Posterior cingulate gyrus (tissue), 11 donors: ENCODE measurements around the gene RAB3IP.

Source experiments
- DNase-seq, 10 donors: peaks; one replicate each; pipeline versions ENCODE4 v3.0.0 to v3.0.0-alpha.2; 2020 to 2021; ENCODE audit warnings: mixed read lengths in 3 of 10
- intact Hi-C: fragments of 100-400 bp; cut with DNase I; formaldehyde crosslinking; loops from one replicate; pipeline ENCODE4 v1.15.1; 2023

The RAB3IP gene, protein sequence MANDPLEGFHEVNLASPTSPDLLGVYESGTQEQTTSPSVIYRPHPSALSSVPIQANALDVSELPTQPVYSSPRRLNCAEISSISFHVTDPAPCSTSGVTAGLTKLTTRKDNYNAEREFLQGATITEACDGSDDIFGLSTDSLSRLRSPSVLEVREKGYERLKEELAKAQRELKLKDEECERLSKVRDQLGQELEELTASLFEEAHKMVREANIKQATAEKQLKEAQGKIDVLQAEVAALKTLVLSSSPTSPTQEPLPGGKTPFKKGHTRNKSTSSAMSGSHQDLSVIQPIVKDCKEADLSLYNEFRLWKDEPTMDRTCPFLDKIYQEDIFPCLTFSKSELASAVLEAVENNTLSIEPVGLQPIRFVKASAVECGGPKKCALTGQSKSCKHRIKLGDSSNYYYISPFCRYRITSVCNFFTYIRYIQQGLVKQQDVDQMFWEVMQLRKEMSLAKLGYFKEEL

DNA sequence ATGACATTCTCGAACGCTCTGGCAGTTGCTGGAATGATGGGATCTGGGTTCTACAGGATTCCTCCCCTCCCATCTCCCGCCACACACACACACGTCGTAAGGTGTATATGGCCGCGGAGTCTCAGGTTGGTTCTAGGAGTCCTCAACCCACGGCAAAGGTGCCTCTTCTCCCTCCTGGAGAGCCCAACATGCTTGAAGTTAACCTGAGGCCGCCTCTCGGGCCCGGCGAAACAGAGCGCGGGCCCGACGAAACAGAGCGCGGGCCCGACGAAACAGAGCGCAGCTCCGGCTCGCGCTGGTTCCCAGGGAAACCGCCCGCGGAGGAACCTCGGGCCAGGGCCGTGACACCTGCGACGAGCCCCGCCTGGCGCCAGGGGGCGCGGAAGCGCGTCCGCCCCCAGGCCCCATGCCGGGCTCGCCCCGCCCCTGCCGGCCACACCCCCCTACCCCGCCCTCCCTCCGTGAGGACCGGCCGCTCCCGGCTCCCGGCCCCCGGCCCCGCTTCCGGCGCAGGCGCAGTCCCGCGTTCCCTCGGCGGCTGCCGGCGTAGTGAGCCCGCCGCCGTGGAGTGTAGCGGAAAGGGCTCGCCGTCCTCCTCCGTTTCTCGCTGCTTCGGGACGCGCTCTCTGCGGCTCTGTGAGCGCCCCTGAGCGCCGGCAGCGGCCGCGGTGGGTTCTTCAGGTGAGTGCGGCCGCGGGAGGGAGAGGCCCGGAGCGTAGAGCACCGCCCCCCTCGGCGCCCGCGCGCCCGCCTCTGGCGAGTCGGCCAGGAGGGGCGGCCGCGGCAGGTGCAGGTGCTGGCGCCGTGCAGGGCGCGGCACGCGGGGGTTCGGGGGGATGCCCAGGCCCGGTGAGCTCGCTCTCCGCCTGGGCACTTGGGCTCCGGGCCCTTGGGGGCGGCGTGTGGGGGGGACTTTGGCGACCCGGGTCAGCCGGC lies at the start of gene RAB3IP:
Gene RAB3IP, plus strand, starts transcription at position 510 of the 936 bp plus-strand sequence. CDS start 16,549 bp downstream, outside the sequence.
- intact Hi-C loops, result loop anchor here (1.0 to 10.0 kb wide), 2 partner anchors 96 to 153 kb away; partner anchors contain the start of gene CCT2
- DNase-seq, result peak; percentile 78 to 98 (median 84)

DNA sequence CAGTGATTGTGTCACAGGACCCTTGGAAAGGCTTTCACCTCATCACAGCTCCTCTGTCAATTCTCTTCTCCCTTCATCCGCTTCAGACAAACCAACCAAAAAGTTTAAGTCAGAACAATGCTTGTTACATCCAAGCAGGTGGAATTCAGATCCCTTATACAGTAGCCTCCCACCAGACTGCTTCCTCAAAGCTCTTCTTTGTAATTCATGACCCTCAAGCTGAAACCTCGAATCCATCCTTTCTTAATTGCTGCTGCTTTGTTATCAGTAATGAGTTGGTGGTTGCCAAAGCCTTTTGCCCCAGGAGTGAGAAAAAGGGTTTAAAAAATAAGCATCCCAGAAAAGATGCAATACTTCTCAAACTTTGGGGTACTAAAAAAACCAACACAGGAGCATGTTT lies 49.0 kb upstream of the RAB3IP start:
- DNase-seq, result no peak
- intact Hi-C loops, result no loop called here

DNA sequence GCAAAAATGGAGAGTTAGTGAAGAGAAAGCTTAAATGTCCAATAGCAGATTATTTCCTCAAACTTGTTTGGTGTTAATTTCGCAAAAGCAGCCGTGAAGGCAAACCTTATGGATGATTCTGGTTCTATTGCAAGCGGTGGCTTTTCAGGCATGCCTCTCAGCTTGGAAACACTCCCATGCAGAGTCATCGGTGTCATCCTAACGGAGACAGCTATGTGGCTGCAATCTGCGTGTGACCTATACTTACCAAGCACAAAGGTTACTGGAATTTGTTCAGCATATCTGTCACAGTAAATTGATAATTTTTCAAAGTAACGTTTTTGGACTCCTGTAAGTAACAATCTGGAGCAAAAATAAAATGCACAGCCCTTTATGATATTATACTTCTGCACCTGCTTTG lies 44.5 kb upstream of the RAB3IP start:
- DNase-seq, result no peak
- intact Hi-C loops, result no loop called here

DNA sequence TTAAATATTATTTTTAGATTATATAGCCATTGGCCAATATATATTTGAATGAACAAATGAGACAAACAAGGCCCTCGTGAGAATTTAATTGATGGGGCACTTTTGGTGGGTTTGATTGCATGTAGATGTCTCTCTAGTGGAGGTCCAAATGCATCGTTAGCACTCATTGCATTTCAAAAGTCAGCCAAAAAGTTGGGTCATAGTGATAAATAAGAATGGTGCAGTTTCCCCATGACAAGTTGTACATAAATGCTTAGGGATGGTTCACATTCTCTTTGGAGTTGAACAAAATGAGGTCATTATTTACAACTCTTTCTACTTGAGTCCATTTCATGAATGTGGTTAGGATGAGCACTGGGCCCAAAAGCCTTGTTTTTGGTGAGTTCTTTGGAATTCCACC lies 40.6 kb upstream of the RAB3IP start:
- intact Hi-C loops, result no loop called here

DNA sequence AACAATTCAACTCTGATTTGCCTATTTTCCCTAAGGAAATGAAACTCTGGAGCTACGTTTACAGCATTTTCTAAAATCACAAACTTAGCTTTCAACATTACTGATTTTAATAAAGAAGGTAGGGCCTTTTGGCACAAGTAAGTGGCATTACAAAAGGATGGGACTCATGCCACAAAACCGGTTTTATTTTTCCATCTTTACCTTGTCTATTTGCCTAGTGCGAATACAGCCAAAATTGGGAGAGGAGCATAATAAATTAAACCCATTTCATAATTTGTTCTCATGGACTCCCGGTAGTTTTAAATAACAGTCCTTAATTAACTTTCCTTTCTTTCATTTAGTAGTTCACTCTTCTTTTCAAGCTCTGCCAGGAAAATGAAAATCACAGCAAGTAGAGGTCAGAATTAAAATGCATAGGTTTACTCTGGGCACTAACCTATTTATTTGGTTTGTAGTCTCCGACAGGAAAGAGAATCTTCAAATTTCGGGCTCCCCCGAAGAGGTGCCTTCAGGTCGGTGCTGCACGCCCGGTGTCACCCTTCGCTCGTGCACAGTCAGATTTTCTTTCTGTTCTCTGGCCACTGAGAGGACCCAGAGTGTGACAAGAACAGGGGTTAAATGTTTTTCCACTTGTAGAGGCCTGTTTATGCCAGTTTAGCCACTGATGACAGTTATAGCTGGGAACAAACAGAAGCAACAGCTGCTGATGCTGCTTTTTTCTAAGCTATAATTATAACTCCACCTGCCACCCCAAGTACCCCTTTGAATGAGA lies 39.7 kb upstream of the RAB3IP start, which contains the start of gene BEST3:
Gene BEST3, minus strand, starts transcription at position 535 of the 772 bp plus-strand sequence. CDS start 1,505 bp downstream, outside the sequence.
- DNase-seq, result no peak
- intact Hi-C loops, result no loop called here

More for the DNA sequence above, 40.6 kb upstream of the RAB3IP start:
- no peak for DNase-seq

DNA sequence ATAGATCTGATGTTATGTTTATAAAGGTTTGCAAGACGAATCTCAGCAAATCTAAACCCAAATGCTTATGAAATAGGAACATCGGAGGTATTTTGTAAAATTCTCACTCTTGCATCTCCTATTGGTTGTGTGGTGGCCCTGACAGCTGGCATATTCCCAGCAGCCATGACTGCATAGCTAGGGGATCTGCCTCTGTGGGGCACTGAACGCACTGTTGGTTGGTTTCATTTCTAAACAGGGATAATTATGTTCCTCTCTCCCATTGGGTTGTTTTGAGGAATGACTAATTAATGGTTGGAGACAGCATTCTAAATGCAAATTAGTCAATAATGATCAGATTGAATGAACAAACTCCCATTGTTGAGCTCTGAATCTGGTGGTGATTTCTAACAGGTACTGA lies 36.8 kb upstream of the RAB3IP start:
- intact Hi-C loops, result no loop called here
- peak in 7 of 10 donors; percentile 18 to 88 (median 51) for DNase-seq

DNA sequence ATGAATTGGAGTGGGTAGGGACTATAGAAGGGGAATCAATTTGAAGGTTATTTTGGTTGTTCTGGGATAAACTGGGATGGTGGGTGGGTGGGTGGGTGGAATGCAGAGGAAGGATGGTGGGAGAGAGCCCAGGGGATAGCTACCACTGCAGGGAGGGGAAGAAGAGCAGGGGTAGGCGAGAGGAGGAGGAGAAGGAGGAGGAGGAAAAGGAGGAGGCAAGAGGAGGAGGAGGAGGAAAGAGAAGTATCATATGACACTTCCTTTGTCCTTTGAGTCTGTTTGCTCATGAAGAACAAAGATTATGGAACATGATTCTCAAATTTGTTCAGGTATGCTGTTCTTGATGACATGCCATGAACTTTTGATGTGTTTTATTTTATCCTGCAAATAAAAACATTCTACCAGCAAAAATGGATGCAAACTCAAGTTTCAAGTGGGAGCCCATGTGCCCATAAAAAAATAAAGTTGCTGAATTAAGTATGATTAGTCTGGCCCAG lies 35.5 kb upstream of the RAB3IP start:
- no peak for DNase-seq
- intact Hi-C loops, result no loop called here

DNA sequence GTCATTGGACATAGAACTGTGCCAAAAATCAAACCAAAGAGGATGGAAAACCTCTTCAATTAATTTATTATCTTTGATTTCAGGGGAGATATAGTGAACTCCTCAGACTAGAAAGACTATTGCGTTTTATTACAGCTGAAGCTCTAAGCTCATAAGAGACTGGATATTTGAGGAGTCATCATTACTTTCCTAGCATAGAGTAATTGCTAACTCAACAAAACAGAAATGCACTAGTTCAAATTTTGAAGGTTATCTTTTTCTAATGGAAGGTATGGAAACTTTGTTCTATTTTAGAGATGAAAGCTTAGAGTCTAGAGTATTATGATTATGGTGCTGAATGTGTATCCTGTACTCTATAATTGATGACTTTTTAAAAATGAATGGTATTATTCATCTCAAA lies 34.3 kb upstream of the RAB3IP start:
- intact Hi-C loops, result no loop called here
- DNase-seq, result no peak

DNA sequence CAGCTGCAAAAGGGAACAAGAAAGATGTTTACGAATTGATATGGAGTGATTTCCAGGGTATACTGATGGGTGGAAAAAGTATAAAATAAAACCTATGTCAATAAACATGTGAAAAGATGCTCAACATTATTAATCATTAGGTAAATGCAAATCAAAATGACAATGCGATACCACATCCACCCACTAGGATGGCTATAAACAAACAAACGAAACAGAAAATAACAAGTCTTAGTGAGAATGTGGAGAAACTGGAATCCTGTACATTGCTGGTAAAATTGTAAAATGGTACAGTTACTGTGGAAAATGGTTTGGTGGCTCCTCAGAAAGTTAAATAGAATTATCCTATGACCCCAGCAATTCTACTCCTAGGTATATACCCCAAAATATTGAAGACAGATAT lies 30.0 kb upstream of the RAB3IP start:
- no peak for DNase-seq
- intact Hi-C loops, result no loop called here

DNA sequence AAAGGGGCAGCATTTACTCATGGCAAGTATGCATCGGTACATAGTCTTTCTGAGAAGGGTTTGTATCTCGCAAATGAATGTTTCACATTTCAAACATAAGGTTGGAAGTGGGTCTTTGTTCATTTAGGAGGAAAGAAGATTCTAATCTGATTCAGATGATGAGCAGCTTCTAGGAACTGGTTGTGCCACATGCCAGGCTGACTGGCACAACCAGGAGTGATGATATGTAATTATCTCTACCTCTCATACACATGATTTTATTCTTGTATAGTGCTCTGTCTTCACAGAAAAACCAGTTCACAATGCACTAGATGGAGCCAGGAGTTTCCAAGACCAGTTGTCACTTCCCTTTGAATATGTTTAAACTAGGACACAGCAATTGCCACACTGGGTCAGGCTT lies 25.8 kb upstream of the RAB3IP start:
- DNase-seq, result no peak
- intact Hi-C loops, result no loop called here

DNA sequence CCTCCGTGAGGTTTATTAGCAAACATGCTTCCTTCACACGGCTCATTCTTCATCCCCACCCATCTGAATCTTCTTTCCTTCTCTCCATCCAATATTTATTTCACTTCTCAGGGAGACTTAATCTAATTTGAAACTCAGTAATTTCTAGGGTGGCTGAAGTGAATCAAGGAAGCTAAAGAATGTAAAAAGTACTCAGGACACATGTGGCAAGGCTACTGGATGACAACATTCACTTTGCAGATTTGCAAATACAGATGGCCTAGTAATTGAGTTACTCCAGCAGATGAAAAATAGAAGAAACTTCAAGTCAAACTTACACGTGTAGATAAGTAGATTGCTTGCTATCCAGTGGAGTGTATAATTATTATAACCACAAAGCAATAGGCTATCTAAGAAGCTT lies 24.1 kb upstream of the RAB3IP start:
- intact Hi-C loops, result no loop called here
- DNase-seq, result no peak

DNA sequence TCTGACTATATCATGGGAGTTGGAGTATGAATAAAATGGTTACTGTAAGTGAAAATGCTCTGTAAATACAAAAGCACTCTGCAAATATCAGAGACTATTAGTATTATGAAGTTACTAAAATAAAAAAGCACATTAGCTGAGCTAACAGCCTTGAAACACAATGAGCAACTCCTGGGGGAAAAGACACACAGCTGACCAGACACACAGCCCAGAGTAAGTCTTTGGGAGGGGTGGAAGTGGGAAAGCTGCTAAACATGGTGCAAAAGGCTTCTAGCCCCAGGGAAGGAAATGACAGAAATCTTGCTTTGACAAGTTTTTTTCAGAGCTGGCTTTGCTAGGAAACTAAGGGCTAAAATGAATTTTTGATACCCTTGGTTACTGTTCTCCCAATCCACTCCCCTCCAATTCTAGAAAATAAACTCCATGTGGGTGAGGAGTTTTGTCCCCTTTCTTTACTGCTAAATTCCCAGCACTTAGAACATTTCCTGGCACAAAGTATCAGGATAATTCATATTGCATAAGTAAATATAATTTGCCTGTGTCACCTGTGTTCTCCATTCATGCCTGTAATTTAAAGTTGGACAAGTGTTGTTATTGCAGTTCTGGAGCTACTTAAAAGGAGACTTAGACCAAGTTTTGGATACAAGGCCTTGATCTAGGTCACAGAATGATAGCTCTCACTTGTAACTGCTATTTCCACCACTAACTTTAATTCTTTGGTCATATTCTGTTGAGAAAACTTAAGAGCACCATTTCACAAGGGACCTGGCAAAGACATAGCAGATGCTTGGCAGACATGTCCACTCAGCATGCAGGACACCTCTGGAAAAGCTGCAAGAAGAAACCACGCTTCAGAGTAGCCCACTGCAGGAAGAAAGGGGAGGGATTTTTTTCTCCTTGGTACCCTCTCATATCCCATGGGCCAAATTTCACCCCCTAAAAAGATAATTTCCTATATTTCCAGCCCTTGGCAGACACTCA lies 19.0 kb upstream of the RAB3IP start:
- intact Hi-C loops, result no loop called here
- no peak for DNase-seq

DNA sequence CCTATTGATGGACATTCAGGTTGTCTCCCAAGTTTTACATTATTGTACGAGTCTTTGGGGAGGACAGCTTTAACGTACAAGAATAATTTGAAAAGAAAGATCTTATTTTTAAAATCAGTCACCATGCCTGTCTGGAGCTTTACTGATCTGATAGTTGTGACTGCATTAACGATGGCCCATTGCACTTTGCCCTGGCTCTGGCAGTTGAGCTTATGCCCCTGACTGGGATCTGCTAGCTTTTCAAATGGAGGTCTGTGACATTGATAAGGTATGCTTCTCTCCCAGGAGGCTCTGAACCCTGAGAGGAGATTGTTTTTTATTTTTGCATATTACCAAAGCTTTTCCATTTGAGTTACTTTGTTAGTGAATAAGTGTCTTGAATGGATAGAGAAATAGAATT lies 17.9 kb upstream of the RAB3IP start:
- intact Hi-C loops, result no loop called here
- DNase-seq, result no peak

DNA sequence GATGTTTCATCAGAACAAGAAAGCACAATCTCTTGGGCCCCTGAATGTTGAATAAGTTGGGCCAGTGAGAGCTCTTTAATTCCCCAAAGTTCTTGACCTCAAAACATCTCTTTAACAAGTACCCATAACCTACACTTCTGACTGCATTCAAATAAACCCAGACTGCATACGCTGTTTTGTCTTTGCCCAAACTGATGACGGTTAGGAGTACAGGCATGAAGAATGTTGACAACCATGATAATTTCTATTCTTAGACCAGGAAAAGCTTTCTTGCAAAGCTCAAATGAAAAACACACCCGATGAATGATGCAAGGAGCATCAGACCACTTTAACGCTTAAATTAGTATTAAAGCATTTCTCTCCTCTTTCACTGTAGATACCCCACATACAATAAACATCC lies 11.7 kb upstream of the RAB3IP start:
- no peak for DNase-seq
- intact Hi-C loops, result no loop called here

DNA sequence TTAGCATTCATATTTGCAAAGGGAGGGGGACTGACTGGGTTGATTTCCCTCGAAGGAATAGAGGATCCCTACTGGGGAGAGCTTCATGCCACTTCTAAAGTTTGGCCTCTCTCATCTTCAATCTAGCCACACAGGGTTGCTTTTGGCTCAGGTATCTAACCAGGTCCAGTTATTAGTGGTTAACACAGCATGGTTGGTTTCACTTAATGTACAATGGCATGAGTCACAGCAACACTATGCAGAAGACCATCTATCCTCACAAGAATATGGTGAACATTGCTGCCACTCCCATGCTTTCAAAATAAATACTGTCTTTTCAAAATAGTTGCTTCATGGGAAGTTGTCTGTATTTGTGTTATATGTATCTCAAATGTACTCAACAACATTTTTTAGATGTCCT lies 6.6 kb upstream of the RAB3IP start:
- intact Hi-C loops, result loop anchor here (10.0 kb wide), 1 partner anchor 103 kb away; no protein-coding TSS in a partner anchor
- DNase-seq, result no peak

DNA sequence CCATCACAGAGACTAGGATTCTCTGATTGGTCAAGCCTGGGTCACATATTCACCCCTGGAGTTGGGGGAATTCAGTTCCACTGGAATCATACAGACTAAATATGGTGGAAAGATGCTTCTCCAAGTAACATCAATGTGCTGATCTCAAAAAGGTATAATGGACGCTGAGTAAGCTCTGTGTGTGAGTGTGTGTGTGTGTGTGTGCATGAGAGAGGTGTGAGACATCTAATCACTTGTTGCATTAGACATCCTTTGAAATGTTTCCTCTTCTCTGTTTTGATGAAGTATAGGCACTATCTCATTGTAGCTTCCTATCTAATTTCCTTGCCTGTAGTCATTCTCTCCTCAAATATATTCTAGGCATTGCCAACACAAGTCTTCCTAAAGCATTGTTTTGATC lies 5.0 kb upstream of the RAB3IP start:
- no peak for DNase-seq
- intact Hi-C loops, result loop anchor here (10.0 kb wide), 1 partner anchor 101 kb away; no protein-coding TSS in a partner anchor

DNA sequence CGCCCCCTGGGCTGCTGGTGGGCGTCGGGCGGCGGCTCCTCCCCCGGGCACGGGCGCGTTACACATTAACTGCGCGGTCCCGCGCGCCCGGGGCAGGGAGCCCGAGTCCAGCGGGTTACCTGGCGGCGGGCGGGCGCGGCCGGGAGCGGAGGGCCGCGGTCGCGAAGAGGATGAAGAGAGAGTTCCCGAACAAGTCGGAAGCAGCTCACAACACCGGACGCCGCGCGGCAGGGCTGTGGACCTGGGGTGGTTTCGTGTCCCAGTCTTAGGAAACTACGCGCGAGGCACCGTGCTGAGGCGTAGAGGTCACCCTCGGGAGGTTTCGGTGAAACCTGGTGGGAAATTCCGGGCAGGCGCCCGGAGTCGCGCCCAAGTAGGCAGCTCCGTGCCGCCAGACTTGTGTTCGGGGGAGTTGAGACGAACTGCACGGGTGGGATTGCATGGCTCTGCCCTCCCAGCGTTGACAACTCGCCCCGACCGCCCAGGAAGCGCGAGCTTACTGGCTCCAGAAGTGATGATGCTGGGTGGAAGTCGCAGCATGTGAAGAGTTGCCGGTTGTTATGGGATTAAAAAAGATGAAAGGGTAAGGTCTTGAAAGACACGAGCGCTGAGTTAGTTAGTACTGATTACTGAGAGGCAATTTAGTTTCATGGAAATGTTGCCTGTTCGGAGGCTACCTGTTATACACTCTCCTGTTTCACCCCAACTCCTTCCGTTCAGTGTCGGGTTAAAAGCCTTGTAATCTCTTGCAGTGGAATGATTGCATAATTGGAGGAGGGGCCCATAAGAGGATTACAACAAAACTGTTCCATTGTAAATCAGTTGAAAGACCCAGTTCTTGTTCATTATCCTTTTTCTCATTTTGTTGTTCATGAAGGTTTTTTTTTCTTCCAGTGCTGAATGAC lies 879 bp downstream of the RAB3IP start:
- intact Hi-C loops, result loop anchor here (10.0 kb wide), 1 partner anchor 95 kb away; no protein-coding TSS in a partner anchor
- DNase-seq, result peak; percentile 21 to 90 (median 36)

DNA sequence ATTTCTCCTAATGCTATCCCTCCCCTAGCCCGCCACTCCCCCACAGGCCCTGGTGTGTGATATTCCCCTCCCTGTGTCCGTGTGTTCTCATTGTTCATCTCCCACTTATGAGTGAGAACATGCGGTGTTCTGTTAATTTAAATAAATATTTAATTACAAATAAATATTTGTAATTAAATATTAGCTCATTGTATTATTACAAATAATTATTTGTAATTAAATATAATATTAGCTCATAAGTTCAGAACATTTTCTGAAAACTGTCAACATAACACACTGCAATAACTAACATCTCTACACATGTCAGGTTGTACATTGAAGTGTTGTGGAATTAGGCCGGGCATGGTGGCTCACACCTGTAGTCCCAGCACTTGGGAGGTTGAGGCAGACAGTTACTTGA lies 5.4 kb downstream of the RAB3IP start:
- DNase-seq, result no peak
- intact Hi-C loops, result no loop called here
